ENCODE data around the gene NUP188. TPM values are rescaled to one million over a fixed set of nuclear protein-coding genes. Genes with fewer than 3 reads are reported as not detected.
A peak's percentile ranks its signal among the peaks of the same experiment; 100 is the strongest.

The NUP188 gene
- total and polyA plus RNA-seq, 2 of the 13 experiments (the other 11 are each of a cell fraction or from before 2014, with no cell fraction given): 28.0 to 38.5 TPM

- Histone ChIP-seq H3K36me3 (replicated peaks in 1 of 2; ENCODE audit: control insufficient read depth in 1 of 2, insufficient read depth in 2 of 2, low read length in 2 of 2) (peaks cover 23 to 45% of the 10 kb centered on the region in 2 experiments), H3K4me3 (replicated peaks in 1 of 3; ENCODE audit: insufficient read depth in 1 of 3, low read depth in 2 of 3, low read length in 3 of 3) (no peak overlapping the region), H3K27ac (ENCODE audit: extremely low read length, insufficient read depth, low read length) (no peak overlapping the region), H3K9me3 (ENCODE audit: low read length) (no peaks in the 10 kb centered on the region), H3K4me1 (ENCODE audit: insufficient read depth, low read length) (no peaks in the 10 kb centered on the region), H3K4me2 (ENCODE audit: low read depth, low read length) (no peak overlapping the region), H4K20me1 (ENCODE audit: insufficient read depth, low read length) (no peaks in the 10 kb centered on the region), H2AFZ (ENCODE audit: low read length) (no peak overlapping the region), H3K27me3 (ENCODE audit: control insufficient read depth in 1 of 2, insufficient read depth in 2 of 2, low read length in 2 of 2) (no peaks in the 10 kb centered on the region), H3K79me2 (ENCODE audit: insufficient read depth, low read length) (no peaks in the 10 kb centered on the region), H3K9ac (ENCODE audit: insufficient read depth, low read depth, low read length) (no peak overlapping the region)
- ATAC-seq (no peak), DNase-seq (ENCODE audit: low spot score) (no peak), FAIRE-seq (no peak)
- BruUV-seq (replicated peaks): no TSS peak
- intact Hi-C loops (cut with micrococcal nuclease; ENCODE audit: unreplicated experiment): loop anchor here (10.0 kb wide), 1 partner anchor 154 kb away; no protein-coding TSS in a partner anchor
- POLR2A ChIA-PET: interaction anchor here (1.1 kb wide), 1 partner anchor 20 kb away, joined by 3 read pairs; the partner anchor contains the start of gene SH3GLB2
- CTCF ChIA-PET (ENCODE audit: low intra/inter-chr PET ratio, low total read pairs): no interaction called here
- no CpG with 5 or more reads among the region's 6 CpGs for WGBS (ENCODE audit: low lambda C conversion rate)
- TF ChIP-seq ETV5 (CRISPR knock-in tag; IDR thresholded peaks at IDR 0.05; ENCODE audit: borderline replicate concordance) (no peak), POLR2A (IDR thresholded peaks at IDR 0.05; ENCODE audit: insufficient read depth in 1 of 2, low read depth in 2 of 2, low read length in 2 of 2) (0 out of 4 replicates have a peak, but pooled peaks of 1 of the 2 experiments have one; percentile 17), AGO2 (optimal IDR thresholded peaks at IDR 0.05; ENCODE audit: low read depth, low read length) (peak; percentile 4), DR1 (CRISPR knock-in tag; IDR thresholded peaks at IDR 0.05) (no peak), RBM22 (optimal IDR thresholded peaks at IDR 0.05; ENCODE audit: low read length) (peak; percentile 17)
- in situ Hi-C loops (cut with HindIII; ENCODE audit: extremely low pct_ligation_motif_present, low pct_unique_long_range_greater_than_20kb): no loop called here
These were observed 61.0 kb downstream of the NUP188 start for GRCh38 chr9:129008469-129008965.

DNA sequence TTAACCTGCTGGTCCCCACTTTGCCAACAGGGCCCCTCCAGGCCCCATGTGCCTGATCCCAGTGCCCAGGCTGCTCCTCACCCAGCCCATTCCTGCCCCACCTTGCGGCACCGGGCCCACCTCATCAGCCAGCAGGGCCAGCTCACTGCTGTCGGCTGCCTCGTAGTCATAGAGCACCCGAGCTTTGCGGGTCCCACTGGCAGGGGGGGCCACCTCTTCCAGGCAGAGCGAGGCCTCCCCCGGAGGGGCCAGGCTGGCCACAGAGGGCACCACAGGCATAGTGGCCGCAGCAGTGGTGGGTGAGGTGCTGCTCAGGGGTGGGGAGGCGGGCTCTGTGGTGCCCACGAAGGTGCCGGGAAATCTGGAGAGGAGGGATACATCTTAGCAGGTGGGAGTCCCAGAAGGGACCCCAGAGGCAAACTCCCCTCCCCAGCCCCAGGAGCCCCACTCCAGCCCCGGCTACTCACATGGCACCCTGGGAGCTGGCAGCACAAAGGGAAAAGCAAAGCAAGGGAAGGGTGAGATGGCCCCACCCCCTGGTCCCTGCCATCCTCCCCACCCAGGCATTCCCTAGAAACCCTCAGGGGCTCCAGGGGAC, 61.6 kb downstream of the NUP188 start:
- Histone ChIP-seq H3K79me2 (ENCODE audit: insufficient read depth, low read length) (no peaks in the 10 kb centered on the region), H3K36me3 (replicated peaks in 1 of 2; ENCODE audit: control insufficient read depth in 1 of 2, insufficient read depth in 2 of 2, low read length in 2 of 2) (peaks cover 23 to 49% of the 10 kb centered on the region in 2 experiments), H3K4me2 (ENCODE audit: low read depth, low read length) (no peak overlapping the region), H4K20me1 (ENCODE audit: insufficient read depth, low read length) (no peaks in the 10 kb centered on the region), H2AFZ (ENCODE audit: low read length) (no peak overlapping the region), H3K9me3 (ENCODE audit: low read length) (no peaks in the 10 kb centered on the region), H3K4me3 (replicated peaks in 1 of 3; ENCODE audit: insufficient read depth in 1 of 3, low read depth in 2 of 3, low read length in 3 of 3) (no peak overlapping the region), H3K27ac (ENCODE audit: extremely low read length, insufficient read depth, low read length) (no peak overlapping the region), H3K27me3 (ENCODE audit: control insufficient read depth in 1 of 2, insufficient read depth in 2 of 2, low read length in 2 of 2) (no peaks in the 10 kb centered on the region), H3K9ac (ENCODE audit: insufficient read depth, low read depth, low read length) (no peak overlapping the region), H3K4me1 (ENCODE audit: insufficient read depth, low read length) (no peaks in the 10 kb centered on the region)
- intact Hi-C loops (cut with micrococcal nuclease; ENCODE audit: unreplicated experiment): loop anchor here (10.0 kb wide), 1 partner anchor 154 kb away; no protein-coding TSS in a partner anchor
- in situ Hi-C loops (cut with HindIII; ENCODE audit: extremely low pct_ligation_motif_present, low pct_unique_long_range_greater_than_20kb): no loop called here
- DNase-seq (ENCODE audit: low spot score) (no peak), FAIRE-seq (no peak), ATAC-seq (no peak)
- no TSS peak for BruUV-seq (replicated peaks)
- no peak for TF ChIP-seq ZNF343 (CRISPR knock-in tag; IDR thresholded peaks at IDR 0.05)
- TF ChIP-seq KAT7 (CRISPR knock-in tag; IDR thresholded peaks at IDR 0.05; ENCODE audit: borderline replicate concordance): no peak
- peak; percentile 21; the same call in 1 of the 2 replicates for TF ChIP-seq RBFOX2 (IDR thresholded peaks at IDR 0.05; ENCODE audit: low read depth, low read length)
- peak; percentile 62 for TF ChIP-seq AGO2 (optimal IDR thresholded peaks at IDR 0.05; ENCODE audit: low read depth, low read length)
- no peak for TF ChIP-seq ZNF639 (CRISPR knock-in tag; conservative IDR thresholded peaks at IDR 0.05)
- POLR2A ChIA-PET: no interaction called here
- CTCF ChIA-PET (ENCODE audit: low intra/inter-chr PET ratio, low total read pairs): no interaction called here
- WGBS (ENCODE audit: low lambda C conversion rate): 100% methylated on average over 4 of the region's 13 CpGs

Measured in HepG2 (cell line).